Ovary (tissue), 9 donors: Measurements from ENCODE around the gene RTN1. TPM values are rescaled to one million over a fixed set of nuclear protein-coding genes. Genes with fewer than 3 reads are reported as not detected.

Experiments
- DNase-seq, 5 donors: peaks; one replicate each; pipeline ENCODE4 v3.0.0-alpha.2; 2019 to 2020
- H3K27ac ChIP-seq, 2 donors: fragments of 200-600 bp; one replicate each; pipeline versions ENCODE4 v1.5.1 to v1.8.0; 2019 to 2022
- H3K27me3 ChIP-seq: fragments of 200-600 bp; one replicate; pipeline ENCODE4 v1.8.0; 2022
- H3K36me3 ChIP-seq: fragments of 200-600 bp; sonication (generic); one replicate; pipeline ENCODE4 v1.5.1; 2019
- H3K4me1 ChIP-seq: one replicate; pipeline ENCODE4 v1.8.1; 2013; ENCODE audit warnings: mild to moderate bottlenecking, moderate library complexity; ENCODE audit not compliant: insufficient read depth
- H3K4me3 ChIP-seq: fragments of 200-600 bp; sonication (generic); one replicate; pipeline ENCODE4 v1.5.1; 2017
- H3K9me3 ChIP-seq, 2 donors: fragments of 200-600 bp in 1 of 2; sonication (generic) in 1 of 2; one replicate each; pipeline versions ENCODE4 v1.5.1 to v1.8.1; 2013 to 2019; ENCODE audit warnings: mild to moderate bottlenecking in 1 of 2, moderate library complexity in 1 of 2
- EP300 ChIP-seq: sonication (generic); formaldehyde crosslinking; IDR thresholded peaks from one replicate; pipeline ENCODE4 v1.6.1; 2017; ENCODE audit warnings: antibody characterized with exemption
- POLR2A ChIP-seq: fragments of 450-650 bp; IDR thresholded peaks from one replicate; pipeline ENCODE4 v1.6.1; 2017; ENCODE audit warnings: antibody characterized with exemption, mild to moderate bottlenecking, moderate library complexity
- WGBS, 3 donors: extraction: QIAGEN DNeasy Blood & Tissue Kit in 1 of 3; methylation state at CpG; one replicate each; pipeline versions ENCODE4 v1.1.5 to v1.1.7; 2013 to 2017; 5-methylcytosine and 5-hydroxymethylcytosine counted together
- intact Hi-C, 4 donors: fragments of 100-400 bp; cut with DNase I; formaldehyde crosslinking; loops; one replicate each; pipeline versions ENCODE4 v1.11.0 to v1.15.1; 2022 to 2023
- polyA plus RNA-seq, 2 donors: library from polyadenylated mRNA; stranded (reverse); fragments of 200-250 nt in 1 of 2; fragments of 350-450 nt in 1 of 2; fragmentation: Illumina TruSeq in 1 of 2; extraction: RNeasy Lipid Tissue Mini Kit (QIAGEN cat#74804) in 1 of 2; gene quantifications; one replicate each; pipeline ENCODE4 v1.2.3, GENCODE V29; 2013 to 2014
- total RNA-seq, 7 donors: library from RNA; depleted of rRNA in 2 of 7; stranded (reverse); fragments of >200 nt in 2 of 7; fragmentation: NEBNext Ultra II Directional in 3 of 7; extraction: Animal tissue kit (Norgen Biotek cat#: 25700) in 3 of 7; gene quantifications; one replicate each; pipeline versions ENCODE4 v1.1.0 to v1.2.4, GENCODE V29; 2016 to 2023
- TF ChIP-seq, protein P1 (sequence below), 3 donors: fragments of 450-650 bp in 2 of 3; fragments of 200-600 bp in 1 of 3; IDR thresholded peaks; one replicate each; pipeline versions ENCODE4 v1.5.1 to v1.8.0; 2016 to 2022; ENCODE audit warnings: antibody characterized with exemption in 3 of 3, mild to moderate bottlenecking in 1 of 3
- donor health status: DM: no; HTN: no; CAD: no; lungs with moderate emphysema.
- donor health status: DM: no; HTN: no; CAD: no.
- donor health status: Bipolar disorder and iron deficiency.
- donor health status: DM: yes; HTN: yes; CAD: no.
- donor health status: DM: no; HTN: no; CAD: no.
- donor health status: DM: yes; HTN: yes; CAD: no.

Gene RTN1
- total and polyA plus RNA-seq, 9 donors = 0.51 to 10.2 (median 1.00) TPM

GRCh38 chr14:59679872-59680271 is 190.7 kb downstream of the RTN1 start:
- no peaks in the 10 kb centered on the region for H3K9me3 ChIP-seq
- TF ChIP-seq POLR2A = no peak
- no peak for TF ChIP-seq EP300
- TF ChIP-seq, protein P1, sequence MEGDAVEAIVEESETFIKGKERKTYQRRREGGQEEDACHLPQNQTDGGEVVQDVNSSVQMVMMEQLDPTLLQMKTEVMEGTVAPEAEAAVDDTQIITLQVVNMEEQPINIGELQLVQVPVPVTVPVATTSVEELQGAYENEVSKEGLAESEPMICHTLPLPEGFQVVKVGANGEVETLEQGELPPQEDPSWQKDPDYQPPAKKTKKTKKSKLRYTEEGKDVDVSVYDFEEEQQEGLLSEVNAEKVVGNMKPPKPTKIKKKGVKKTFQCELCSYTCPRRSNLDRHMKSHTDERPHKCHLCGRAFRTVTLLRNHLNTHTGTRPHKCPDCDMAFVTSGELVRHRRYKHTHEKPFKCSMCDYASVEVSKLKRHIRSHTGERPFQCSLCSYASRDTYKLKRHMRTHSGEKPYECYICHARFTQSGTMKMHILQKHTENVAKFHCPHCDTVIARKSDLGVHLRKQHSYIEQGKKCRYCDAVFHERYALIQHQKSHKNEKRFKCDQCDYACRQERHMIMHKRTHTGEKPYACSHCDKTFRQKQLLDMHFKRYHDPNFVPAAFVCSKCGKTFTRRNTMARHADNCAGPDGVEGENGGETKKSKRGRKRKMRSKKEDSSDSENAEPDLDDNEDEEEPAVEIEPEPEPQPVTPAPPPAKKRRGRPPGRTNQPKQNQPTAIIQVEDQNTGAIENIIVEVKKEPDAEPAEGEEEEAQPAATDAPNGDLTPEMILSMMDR (IDR thresholded peaks at IDR 0.05) = no peak
- no peaks in the 10 kb centered on the region for H3K27me3 ChIP-seq
- no peaks in the 10 kb centered on the region for H3K4me1 ChIP-seq
- intact Hi-C loops = no loop called here
- H3K4me3 ChIP-seq = no peak overlapping the region
- H3K27ac ChIP-seq = no peak overlapping the region
- no peaks in the 10 kb centered on the region for H3K36me3 ChIP-seq
- DNase-seq = no peak

DNA sequence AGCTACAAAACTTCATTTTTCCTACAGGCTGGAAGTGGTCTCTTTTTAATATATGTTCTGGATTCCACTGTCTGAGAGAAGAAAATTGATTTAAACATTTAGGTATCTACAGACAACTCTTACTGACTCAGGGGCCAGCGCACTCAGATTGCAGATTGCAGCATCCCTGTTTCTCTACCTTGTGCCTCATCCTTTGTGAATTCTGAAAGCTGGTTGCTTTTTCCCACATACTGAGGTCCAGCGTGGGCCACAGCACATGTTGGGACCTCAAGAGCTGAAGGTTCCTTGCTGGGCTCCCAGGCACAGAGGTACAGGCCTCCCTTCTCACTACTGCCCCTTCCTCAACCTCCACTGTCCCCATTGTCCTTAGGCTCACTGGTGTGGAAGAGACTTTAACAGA is 192.2 kb downstream of the RTN1 start:
- WGBS, 3 donors = 89 to 93% (median 92%) methylated on average over 2 of the region's 2 CpGs

GRCh38 chr14:59677771-59678231 is 192.8 kb downstream of the RTN1 start:
- TF ChIP-seq, protein P1 (IDR thresholded peaks at IDR 0.05) = no peak
- TF ChIP-seq POLR2A (no peak), EP300 (no peak)
- no peak for DNase-seq
- Histone ChIP-seq H3K36me3 (no peaks in the 10 kb centered on the region), H3K27ac (no peak overlapping the region), H3K4me1 (no peaks in the 10 kb centered on the region), H3K9me3 (no peaks in the 10 kb centered on the region), H3K4me3 (no peak overlapping the region), H3K27me3 (no peaks in the 10 kb centered on the region)
- WGBS, 3 donors = 20 to 65% (median 27%) methylated on average over 3 of the region's 3 CpGs
- intact Hi-C loops = no loop called here

More for the DNA sequence above, 192.2 kb downstream of the RTN1 start:
- Histone ChIP-seq H3K4me1 (no peaks in the 10 kb centered on the region), H3K4me3 (no peak overlapping the region), H3K36me3 (no peaks in the 10 kb centered on the region), H3K27me3 (no peaks in the 10 kb centered on the region), H3K27ac (no peak overlapping the region), H3K9me3 (no peaks in the 10 kb centered on the region)
- TF ChIP-seq EP300 (no peak), POLR2A (no peak)
- TF ChIP-seq, protein P1 (IDR thresholded peaks at IDR 0.05) = no peak
- intact Hi-C loops = no loop called here
- no peak for DNase-seq

DNA sequence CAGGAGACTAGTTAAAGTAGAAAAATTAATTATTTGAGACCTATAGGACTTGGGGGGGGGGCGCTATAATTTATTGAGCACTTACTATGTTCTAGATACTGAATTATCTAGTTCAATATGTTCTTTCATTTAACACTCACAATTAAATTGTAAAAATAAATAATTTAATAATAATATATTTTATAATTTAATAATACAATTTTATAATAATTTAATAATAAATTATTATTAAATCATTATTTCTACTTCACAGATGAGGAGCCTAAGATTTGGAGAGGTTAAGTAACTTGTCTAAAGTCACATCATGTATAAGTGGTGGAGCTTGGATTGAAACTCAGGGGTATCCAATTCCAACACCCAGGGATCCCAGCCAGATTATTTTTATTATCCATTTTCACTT is 195.2 kb downstream of the RTN1 start:
- no peak overlapping the region for H3K4me3 ChIP-seq
- intact Hi-C loops = no loop called here
- H3K27me3 ChIP-seq = no peaks in the 10 kb centered on the region
- H3K36me3 ChIP-seq = no peaks in the 10 kb centered on the region
- TF ChIP-seq, protein P1 (IDR thresholded peaks at IDR 0.05) = no peak
- TF ChIP-seq EP300 = no peak
- no peak for TF ChIP-seq POLR2A
- DNase-seq = no peak
- H3K4me1 ChIP-seq = no peaks in the 10 kb centered on the region
- H3K27ac ChIP-seq = no peak overlapping the region
- no peaks in the 10 kb centered on the region for H3K9me3 ChIP-seq
- WGBS, 3 donors = 61 to 87% (median 85%) methylated on average over 1 of the region's 1 CpG

DNA sequence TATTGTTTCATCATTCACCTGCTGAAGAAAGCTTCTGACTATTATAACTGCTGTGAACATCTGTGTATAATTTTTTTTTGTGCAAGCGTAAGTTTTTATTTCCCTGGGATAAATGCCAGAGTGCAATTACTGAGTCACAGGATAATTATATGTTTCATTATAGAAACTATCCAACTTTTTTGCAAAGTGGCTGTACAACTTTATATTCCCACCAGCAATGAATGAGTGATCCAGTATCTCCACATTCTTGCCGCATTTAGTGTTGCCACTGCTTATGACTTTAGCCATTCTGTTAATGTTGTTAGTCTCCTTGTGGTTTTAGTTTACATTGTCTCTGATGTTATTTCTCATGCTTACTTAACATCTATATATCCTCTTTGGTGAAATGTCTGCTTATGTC is 205.8 kb downstream of the RTN1 start:
- DNase-seq = no peak
- no peak for TF ChIP-seq EP300
- TF ChIP-seq, protein P1 (IDR thresholded peaks at IDR 0.05) = no peak
- TF ChIP-seq POLR2A = no peak
- Histone ChIP-seq H3K4me1 (no peaks in the 10 kb centered on the region), H3K27ac (no peak overlapping the region), H3K36me3 (no peaks in the 10 kb centered on the region), H3K27me3 (no peaks in the 10 kb centered on the region), H3K9me3 (no peaks in the 10 kb centered on the region), H3K4me3 (no peak overlapping the region)
- WGBS, 3 donors = 64 to 72% (median 69%) methylated on average over 2 of the region's 2 CpGs
- intact Hi-C loops = no loop called here
